ENCODE data around the gene B3GALNT2.

The B3GALNT2 gene

DNA sequence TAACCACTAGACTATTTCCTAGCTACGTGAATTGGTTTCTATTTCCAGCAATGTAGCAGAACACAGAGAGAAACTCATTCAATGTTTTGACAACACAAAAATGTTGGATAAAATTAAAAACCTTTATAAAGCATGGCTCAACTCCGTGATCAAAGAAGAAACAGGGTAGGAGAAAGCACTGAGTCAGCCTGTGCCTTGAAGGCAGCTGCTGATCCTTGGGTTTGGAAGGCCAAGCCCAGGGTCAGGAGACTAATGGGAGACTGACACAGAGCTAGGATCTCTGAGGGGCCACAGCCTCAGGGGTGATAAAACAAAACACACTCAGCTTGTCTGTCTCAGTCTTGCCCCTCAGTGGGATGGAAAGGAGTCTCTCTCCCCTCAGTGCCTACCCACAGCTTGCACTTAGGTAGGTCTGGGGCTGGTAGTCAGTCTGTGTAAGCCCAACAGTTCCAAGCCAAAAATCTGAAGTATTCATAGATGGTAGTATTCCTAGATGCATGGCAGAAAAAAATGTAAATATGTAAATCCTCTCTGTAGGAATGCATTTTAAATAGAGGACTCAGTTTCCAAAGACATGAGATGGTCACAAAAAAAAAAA lies 53.3 kb downstream of the B3GALNT2 start:
- no peak for DNase-seq (ENCODE audit: low spot score)

DNA sequence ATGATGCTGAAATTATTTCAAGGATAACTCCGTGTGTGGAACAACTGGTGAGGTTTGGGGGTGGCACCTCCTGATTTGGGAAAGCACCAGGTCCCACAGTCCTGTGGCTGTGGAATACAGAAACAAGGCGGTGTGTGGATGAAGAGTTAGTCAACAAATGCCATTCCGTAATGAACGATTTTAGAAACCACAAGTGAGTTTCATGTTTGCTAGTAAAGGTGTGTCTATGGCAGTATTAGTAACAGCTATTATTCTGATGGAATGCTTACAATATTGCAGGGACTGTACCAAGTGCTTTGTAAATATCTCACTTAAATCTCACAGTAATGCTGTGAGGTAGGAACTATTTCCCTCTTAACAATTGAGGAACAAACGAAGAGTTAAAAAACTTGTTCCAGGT lies 53.8 kb downstream of the B3GALNT2 start:
- DNase-seq (ENCODE audit: low spot score), result no peak

DNA sequence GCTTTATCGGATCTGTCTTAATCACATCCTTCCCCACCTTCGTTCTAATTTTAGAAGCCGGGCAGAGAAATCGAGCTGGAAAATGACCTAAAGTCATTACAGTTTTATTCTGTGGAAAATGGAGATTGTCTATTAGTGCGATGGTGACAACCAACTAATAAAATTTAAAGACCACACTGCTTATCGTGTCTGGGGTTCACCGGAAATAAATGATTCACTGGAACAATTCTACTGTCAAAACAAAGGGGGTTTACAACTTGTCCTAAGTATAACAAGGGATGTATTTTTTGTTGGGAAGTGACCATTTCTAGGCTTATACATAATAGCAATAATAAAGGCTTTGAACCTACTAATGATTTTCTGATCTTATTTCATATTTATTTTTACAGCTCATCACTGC lies 55.6 kb downstream of the B3GALNT2 start:
- DNase-seq (ENCODE audit: low spot score), result no peak

DNA sequence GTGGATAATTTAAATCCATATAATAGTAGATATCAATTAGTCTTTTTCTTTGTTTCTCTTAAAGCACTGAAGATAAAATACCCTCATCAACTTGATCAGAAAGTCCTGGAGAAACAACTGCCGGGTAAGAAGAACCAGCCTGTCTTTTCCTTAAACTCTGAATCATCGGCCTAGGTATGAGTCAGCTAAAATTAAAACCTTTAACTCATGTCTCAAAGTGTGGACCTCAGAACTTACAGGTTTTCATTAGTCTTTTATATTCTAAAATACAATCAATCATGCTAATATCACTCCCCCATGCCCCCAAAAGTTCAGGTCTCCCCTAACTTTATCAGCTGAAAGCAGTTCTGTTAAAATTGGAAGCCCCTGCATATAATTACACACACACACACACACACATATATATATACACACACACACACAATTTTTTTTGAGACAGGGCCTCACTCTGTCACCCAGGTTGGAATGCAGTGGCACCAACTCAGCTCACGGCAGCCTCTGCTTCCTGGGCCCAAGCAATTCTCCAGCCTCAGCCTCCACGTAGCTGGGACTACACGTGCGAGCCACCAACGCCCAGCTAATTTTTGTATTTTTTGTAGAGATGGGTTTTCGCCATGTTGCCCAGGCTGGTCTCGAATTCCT lies 61.3 kb downstream of the B3GALNT2 start:
- no peak for DNase-seq (ENCODE audit: low spot score)

DNA sequence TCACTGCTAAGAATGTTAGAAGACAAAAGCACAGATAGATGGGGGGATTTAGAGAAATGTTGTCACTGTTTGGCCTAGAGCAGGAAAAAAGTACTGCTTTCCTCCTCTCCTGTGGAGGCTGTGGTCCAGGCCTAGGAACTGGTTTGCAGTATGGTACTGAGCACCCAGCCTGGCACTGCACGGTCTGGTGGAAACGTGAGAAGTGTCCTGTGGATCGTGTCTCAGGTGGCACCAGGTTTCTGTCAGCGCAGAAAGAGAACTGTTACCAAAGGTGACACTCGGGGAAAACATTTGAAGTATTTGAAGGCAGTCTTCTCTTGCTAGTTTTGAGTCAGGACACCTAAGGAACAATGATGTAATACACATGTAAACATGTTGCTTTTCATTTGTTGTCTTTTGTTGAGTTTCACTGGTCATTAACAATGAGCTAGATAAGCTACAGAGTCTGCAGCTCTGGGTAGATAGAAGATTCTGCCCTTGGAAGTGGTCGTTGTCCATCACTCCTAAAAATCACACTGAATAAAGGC lies 63.0 kb downstream of the B3GALNT2 start:
- no peak for DNase-seq (ENCODE audit: low spot score)

DNA sequence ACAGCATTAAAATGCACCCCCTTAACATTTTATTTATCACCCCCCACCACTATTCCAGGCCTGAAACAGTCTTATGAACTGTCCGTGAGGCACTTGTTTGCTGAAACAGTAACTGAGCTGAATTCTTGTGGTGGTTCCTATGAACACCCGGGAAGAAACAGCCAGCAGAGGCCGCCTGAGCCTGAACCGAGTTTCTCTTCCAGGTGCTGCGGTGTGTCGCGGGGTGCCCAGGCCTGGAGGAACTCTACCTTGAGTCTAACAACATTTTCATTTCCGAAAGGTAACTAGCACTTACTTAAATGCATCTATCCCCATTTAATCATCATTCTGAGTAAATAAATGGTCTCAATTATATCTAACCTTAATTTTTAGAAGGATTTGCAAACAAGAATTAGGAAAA lies 70.3 kb downstream of the B3GALNT2 start:
- no peak for DNase-seq (ENCODE audit: low spot score)

DNA sequence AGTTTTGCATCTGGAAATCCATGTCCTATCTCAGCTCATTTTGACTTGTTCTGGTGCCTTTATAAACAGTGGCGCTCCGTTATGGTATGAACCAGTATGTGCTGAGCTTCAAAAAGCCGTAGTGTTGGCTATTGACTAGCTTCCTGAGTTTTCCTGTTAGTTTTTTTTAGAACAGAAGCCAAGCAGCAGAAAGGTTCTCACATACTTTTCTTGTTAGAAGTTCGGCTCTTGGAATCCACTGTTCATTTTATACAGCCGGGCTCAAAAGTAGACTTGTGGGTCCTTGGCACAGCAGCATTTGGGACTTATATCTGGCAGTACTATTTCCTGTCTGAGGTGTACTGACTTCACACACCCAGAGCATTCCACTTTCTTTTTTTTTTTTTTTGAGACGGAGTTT lies 73.3 kb downstream of the B3GALNT2 start:
- DNase-seq (ENCODE audit: low spot score), result no peak

DNA sequence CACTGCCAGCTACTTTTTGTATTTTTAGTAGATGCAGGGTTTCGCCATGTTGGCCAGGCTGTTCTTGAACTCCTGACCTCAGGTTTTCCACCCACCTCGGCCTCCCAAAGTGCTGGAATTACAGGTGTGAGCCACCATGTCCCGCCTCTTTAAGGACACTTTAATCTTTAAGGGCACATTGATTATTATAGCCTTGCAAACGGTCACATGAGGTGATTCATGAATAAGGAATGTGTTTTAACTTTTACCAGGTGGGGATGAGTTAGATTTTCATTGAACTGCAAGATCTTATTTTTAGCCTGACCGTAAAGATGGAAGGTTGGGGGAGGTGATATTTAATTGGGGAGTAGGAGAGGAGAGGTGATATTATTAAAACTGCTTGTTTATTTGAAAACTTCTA lies 75.1 kb downstream of the B3GALNT2 start:
- DNase-seq (ENCODE audit: low spot score), result no peak

DNA sequence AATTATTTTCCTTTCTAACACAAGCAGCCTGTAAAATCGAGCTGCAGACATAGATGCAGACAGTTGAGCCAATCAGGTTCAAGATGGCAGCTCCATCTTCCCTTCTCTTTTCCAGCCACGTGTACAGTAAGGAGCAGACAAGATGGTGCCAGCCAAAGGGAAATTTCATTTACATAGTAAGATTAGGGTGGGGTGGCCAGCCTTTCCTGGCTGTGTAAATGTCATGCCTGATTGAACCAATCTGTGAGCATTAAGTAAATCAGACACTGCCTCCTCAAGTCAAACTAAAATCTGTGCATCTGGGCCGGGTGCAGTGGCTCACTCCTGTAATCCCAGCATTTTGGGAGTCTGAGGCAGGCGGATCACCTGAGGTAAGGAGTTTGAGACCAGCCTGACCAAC lies 76.8 kb downstream of the B3GALNT2 start:
- DNase-seq (ENCODE audit: low spot score), result no peak

DNA sequence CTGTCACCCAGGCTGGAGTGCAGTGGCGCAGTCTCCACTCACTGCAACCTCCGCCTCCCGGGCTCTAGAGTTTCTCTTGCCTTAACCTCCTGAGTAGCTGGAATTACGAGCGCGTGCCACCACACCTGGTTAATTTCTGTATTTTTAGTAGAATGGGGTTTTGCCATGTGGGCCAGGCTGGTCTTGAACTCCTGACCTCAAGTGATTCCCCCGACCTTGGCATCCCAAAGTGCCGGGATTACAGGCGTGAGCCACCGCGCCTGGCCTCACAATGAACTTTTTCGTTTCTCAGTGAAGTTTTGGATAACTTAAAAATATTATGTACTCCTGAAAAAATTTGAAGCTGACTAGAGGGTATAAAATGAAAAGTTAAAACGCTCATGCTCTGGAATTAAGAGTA lies 77.6 kb downstream of the B3GALNT2 start:
- no peak for DNase-seq (ENCODE audit: low spot score)

DNA sequence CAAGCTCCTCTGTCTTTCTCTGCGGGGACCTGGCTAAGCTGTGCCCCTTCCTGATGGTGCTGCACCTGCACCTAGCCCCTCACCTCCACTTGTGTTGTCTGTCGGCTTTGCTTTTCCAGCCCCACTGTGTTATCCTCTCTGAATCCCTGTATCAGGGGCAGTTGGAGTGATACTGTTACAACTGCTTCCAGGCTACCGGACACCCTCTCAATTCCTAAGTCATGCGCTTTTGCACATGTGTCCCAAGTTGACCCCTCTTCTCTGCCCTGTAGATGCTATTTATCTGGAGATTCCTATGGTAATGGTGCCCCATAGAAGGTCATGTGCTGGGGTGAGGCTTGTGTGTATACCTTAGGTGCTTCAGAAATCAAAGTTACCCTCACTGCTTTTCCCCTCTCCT lies 78.1 kb downstream of the B3GALNT2 start:
- DNase-seq (ENCODE audit: low spot score), result no peak

DNA sequence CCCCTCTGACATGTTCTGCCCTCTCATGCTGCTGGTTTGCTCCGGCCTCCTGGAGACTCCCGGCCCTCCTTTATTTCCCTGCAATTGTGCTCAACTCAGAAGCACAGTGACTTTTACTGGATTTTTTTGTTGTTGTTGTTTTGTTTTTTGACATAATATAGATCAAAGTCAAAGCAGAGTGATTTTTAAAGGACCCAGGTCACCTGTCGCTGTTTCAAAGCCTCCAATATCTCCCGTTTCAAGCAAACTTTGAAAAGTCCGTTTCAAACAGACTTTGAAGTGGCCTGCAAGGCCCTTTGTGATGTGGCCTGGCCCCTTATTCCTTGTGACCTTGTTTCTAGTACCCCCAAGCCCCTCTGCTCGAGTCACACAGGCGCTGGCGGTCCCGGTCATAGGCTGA lies 78.9 kb downstream of the B3GALNT2 start:
- DNase-seq (ENCODE audit: low spot score), result no peak

DNA sequence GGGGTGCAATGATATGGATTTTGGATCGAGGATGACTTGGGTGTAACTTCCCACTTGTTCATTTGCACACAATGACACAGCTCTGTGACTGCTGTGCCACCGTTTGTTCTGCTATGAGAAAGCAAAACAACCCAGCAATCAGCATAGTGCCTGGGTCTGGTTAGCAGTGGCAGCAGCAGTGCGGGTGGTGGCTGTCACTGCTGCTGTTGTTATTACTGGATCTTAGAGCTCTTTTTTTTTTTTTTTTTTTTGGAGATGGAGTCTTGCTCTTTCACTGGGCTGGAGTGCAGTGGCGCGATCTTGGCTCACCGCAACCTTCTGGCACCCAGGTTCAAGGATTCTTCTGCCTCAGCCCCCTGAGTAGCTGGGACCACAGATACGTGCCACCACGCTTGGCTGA lies 80.2 kb downstream of the B3GALNT2 start:
- no peak for DNase-seq (ENCODE audit: low spot score)

DNA sequence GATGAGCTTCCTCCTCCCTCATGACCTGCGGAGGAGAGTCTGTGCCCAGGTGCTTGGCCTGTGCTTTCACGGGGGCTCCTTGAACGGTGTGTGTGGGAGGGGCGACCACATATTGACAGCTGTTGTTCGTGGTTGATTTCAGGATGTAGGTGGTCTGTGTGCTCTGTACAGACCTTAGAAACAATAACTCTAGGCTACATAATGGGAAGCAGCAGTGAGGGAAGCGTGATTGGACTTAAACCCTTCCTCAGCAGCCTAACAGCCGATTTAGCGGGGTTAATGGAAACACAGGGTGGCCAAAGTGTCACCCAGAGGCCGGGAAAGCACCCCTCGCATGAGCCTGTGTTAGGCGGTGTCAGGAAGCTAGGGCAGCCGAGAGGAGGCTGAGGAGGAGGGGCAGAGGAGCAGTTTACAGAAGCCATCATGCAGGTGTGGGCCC lies 81.0 kb downstream of the B3GALNT2 start:
- DNase-seq (ENCODE audit: low spot score), result no peak

DNA sequence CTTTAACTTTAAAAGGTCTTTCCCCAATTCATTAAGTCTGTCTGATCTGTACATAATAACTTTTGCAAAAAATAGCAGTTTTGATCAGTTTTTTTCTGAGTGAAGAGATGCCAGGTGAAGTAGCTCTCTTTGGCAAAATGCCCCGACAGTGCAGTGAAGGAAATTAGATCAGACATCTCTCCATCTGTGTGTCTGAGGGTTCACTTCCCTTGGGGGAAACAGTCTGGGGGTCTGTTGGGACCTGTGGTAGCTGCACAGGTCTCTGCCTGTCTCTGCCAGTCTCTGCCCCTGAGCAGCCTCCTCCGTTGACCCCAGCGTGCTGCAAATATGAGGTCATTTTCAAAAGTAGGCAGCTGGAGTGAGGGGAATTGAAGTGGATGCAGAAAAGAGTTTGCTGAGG lies 82.5 kb downstream of the B3GALNT2 start:
- no peak for DNase-seq (ENCODE audit: low spot score)

DNA sequence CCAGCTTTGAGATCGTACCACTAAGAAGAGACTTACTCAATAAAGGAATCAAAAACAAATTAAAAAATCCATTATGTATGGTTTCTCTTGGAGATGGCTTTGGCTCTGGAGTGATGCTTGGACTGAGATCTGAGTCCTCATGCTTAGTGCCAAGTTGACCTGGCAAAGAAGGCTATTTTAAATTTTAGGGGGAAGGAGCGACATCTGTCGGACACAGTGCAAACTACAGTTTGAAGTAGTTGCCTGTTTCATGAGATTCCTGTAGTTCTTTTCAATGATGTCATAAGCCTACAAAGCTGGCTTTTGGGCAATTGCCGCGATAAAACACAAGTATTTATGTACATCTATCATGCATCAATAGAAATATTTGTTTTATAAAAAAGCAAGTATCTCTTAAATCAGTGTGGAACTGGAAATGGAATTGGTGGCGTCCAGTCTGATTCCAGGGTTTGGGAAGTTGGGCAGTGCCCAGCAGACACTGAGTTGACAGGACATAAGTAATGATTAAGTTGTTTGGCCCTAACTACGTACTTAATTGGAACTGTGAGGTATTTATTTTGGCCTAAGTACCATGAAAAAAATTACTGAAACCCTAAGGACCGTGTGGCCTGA lies 87.1 kb downstream of the B3GALNT2 start:
- peak; percentile 76 for DNase-seq (ENCODE audit: low spot score)

DNA sequence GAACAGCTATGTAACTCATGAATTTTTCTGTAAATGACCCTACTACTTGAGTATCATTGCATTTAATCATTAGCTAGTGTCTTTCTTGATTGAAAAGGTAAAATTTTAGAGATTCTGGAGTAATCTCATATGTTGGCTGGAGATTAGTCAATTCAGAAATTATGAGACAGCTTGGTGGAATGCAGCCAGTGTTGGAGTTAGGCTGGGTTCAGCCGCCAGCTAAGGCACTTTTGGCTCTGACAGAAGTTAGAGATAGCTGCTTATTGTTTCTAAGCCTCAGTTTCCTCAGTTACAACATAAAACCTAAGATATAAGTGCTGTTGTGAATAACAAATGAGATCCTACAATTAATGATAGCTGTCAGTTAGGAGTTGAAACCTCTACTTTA lies 87.6 kb downstream of the B3GALNT2 start:
- DNase-seq (ENCODE audit: low spot score), result no peak

DNA sequence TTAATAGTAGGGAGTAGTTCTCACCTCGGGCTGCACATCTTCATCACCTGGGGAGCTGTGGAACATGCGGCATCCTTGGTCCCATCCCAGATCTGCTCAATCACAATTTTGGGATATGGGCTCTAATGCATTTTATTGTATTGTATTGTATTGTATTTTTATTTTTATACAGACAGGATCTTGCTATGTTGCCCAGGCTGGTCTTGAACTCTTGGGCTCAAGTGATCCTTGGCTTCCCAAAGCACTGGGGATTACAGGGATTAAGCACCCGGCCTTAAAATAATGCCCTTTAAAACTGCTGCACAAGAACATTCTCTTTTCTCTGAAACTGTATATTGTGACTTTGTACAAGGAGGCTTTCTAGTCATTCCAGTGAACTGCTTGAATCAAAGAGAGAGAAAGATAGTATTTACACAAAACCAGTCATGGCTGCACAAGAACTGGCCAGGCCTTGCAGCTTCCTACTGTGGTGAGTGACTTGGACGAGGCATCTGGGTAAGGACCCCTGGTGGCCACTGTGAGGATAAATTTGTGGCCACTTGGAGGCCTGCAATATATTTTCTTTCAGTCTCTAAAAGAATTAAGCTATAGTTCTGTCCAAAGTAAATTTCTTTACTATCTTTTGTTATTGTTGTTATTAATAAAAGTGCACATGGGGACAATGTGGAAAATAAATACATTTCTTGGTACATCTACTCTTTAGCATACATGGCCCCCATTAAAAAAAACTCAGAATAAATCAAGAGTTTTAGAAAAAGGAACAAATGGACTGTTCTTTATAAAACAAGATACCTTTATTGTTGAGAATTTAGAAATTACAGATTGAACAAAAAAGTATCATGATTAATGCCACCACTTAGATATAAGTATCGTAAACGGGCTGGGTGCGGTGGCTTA lies 89.0 kb downstream of the B3GALNT2 start:
- peak; percentile 56 for DNase-seq (ENCODE audit: low spot score)

DNA sequence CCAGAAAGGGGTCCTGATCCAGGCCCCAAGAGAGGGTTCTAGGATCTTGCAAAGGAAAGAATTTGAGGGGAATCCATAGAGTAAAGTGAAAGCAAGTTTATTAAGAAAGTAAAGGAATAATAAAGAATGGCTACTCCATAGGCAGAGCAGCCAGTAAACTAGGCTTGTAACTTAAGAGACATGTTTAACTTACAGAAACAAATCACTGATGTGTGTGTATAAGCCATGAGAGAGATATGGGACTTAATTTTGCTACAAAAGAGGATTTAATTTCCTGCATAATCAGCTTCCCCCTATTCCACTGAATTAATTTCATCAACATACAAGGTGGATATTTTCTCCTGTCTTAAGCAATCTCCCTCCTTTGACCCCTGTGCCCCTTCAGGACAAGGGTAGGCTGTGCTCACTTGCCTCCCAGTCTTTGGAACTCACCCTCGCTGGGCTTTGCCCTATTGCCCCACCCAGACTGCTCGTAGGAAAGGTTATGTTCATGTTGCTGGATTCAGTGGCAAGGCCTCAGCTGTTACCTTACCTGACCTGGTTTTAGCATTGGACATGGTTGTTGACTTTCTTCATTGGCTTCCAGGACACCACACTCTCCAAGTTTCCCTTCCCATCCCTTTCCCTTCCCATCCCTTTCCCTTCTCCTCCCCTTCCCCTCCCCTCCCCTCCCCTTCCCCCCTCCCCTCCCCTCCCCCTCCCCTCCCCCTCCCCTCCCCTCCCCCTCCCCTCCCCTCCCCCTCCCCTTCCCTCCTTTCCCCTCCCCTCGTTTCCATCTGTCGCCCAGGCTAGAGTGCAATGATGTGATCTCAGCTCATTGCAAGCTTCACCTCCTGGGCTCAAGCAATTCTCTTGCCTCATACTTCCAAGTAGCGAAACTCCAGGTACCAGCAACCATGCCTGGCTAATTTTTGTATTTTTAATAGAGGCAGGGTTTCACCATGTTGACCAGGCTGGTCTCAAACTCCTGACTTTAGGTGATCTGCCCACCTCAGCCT lies 92.5 kb downstream of the B3GALNT2 start:
- no peak for DNase-seq (ENCODE audit: low spot score)

DNA sequence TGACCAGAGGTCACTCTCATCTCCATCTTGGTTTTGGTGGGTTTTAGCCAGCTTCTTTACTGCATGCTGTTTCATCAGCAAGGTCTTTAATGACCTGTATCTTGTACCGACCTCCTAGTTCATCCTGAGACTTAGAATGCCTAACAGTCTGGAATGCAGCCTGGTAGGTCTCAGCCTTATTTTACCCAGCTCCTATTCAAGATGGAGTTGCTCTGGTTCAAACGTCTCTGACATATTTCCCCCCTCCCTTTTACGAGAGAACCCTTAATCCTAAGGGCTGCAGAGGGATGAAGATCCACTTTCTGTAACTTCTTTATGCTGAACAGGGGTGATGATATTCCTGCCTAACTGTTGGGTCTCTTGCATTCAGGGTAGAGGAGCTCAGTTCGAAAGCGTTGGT lies 93.8 kb downstream of the B3GALNT2 start:
- no peak for DNase-seq (ENCODE audit: low spot score)

Data from germinal center (tissue), 1 donor.